Heart left ventricle (tissue), 13 donors: Measurements from ENCODE around the gene PRSS50.

ENCODE experiments used
- POLR2A ChIP-seq, 2 donors: fragments of 450-650 bp; IDR thresholded peaks; one replicate each; pipeline ENCODE4 v1.6.1; 2017; ENCODE audit warnings: antibody characterized with exemption in 2 of 2, mild to moderate bottlenecking in 2 of 2, moderate library complexity in 2 of 2
- TF ChIP-seq, protein P1 (sequence below), 12 donors: fragments of 200-600 bp; sonication (generic) in 4 of 12; IDR thresholded peaks; one replicate each; pipeline versions ENCODE4 v1.5.0 to v1.8.0; 2018 to 2022; ENCODE audit warnings: antibody characterized with exemption in 12 of 12, mild to moderate bottlenecking in 5 of 12
- donor health status: ischemic (EF 13 %, LVEDD 7.1; RV severe dilation, severe dysfunction).
- donor health status: DM: no; HTN: yes; CAD: no.
- donor health status: DM: no; HTN: no; CAD: no.
- donor health status: ischemic (EF 25% LVEDD 6.9; RV normal size, moderate dysfunction).
- donor health status: ischemic (EF 25% LVEDD 5.7; RV mildly dilated, moderate dysfunction).
- donor health status: ischemic (EF 35%, LVEDD 5.7; RV mildly dilated, moderate dysfunction).
- donor health status: nonischemic (EF 11% LVEDD 7.7; RV severe dilation, severe dysfunction).
- donor health status: DM: yes; HTN: yes; CAD: no.
- donor health status: PGD.
- donor health status: ischemic (EF 29% LVEDD 5.4; RV normal size, mild dysfunction).
- donor health status: nonischemic (EF 23%, LVEDD 6.1; RV moderate dilation, normal function).

DNA sequence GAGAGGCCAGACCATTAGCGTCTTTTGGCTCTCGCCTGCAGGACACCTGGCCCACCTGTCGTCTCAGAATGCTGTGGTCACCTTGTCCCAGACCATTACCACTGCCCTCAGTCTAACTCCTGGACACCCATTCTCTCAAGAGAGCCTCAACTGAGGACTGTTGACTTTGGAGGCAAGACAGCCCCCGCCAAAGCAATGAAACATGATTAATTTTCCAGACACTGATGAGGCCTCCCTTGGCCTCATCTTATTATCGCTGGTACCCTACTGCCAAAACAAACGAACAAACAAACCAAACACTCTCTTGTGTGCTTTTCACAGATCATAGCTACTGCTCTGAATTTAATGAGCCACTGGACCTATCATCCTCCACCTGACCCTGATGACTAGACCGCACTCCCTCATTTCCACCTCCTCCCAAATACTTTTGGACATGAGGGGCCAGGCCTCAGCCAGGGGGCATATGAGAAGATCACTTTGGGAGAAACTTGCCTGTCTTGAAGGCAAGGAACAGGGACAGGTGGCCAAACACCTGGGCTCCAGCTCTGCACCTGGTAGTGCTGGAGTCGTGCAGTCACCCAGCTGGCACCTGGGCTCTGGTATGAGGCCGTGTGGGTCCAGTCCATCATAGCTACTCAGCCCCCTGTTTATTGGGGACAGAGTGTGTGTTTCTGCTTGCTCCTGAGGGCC is 51.8 kb downstream of the PRSS50 start:
- TF ChIP-seq POLR2A (IDR thresholded peaks at IDR 0.05), result no peak
- TF ChIP-seq, protein P1, sequence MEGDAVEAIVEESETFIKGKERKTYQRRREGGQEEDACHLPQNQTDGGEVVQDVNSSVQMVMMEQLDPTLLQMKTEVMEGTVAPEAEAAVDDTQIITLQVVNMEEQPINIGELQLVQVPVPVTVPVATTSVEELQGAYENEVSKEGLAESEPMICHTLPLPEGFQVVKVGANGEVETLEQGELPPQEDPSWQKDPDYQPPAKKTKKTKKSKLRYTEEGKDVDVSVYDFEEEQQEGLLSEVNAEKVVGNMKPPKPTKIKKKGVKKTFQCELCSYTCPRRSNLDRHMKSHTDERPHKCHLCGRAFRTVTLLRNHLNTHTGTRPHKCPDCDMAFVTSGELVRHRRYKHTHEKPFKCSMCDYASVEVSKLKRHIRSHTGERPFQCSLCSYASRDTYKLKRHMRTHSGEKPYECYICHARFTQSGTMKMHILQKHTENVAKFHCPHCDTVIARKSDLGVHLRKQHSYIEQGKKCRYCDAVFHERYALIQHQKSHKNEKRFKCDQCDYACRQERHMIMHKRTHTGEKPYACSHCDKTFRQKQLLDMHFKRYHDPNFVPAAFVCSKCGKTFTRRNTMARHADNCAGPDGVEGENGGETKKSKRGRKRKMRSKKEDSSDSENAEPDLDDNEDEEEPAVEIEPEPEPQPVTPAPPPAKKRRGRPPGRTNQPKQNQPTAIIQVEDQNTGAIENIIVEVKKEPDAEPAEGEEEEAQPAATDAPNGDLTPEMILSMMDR (IDR thresholded peaks at IDR 0.05), result no peak
